Skeletal muscle tissue (tissue), 4 donors: Measurements from ENCODE around the gene DDX42. TPM values are rescaled to one million over a fixed set of nuclear protein-coding genes. Genes with fewer than 3 reads are reported as not detected.
"Not testable (repeated sequence)": the region's sequence is repeated elsewhere in the genome, so short reads cannot be mapped to it uniquely, and the experiment has no call there.

Source experiments
- H3K27ac ChIP-seq: one replicate; pipeline ENCODE4 v1.7.0; 2013; ENCODE audit warnings: mild to moderate bottlenecking, low read depth, low read length, inconsistent platforms
- H3K27me3 ChIP-seq, 3 donors: one replicate each; pipeline ENCODE4 v1.7.0; 2013; ENCODE audit warnings: low read length in 3 of 3; ENCODE audit not compliant: control insufficient read depth in 3 of 3, insufficient read depth in 3 of 3
- H3K36me3 ChIP-seq, 3 donors: one replicate each; pipeline ENCODE4 v1.7.0; 2013; ENCODE audit warnings: low read length in 3 of 3; ENCODE audit not compliant: control insufficient read depth in 3 of 3, insufficient read depth in 3 of 3
- H3K4me1 ChIP-seq, 3 donors: one replicate each; pipeline ENCODE4 v1.7.0; 2013; ENCODE audit warnings: low read length in 3 of 3, mild to moderate bottlenecking in 3 of 3; ENCODE audit not compliant: control insufficient read depth in 3 of 3, insufficient read depth in 3 of 3
- H3K4me3 ChIP-seq, 3 donors: one replicate each; pipeline ENCODE4 v1.7.0; 2013; ENCODE audit warnings: low read length in 3 of 3
- H3K9ac ChIP-seq, 3 donors: one replicate each; pipeline ENCODE4 v1.7.0; 2013; ENCODE audit warnings: low read length in 3 of 3, mild to moderate bottlenecking in 3 of 3, moderate library complexity in 2 of 3, low read depth in 1 of 3
- H3K9me3 ChIP-seq, 3 donors: one replicate each; pipeline ENCODE4 v1.7.0; 2013; ENCODE audit warnings: low read length in 3 of 3; ENCODE audit not compliant: control insufficient read depth in 3 of 3
- total RNA-seq: library from RNA; depleted of rRNA; stranded (reverse); fragments of >200 nt; gene quantifications from one replicate; pipeline ENCODE4 v1.2.3, GENCODE V29; 2014
- donor health status: Osteomylitis.

The DDX42 gene
- total RNA-seq, 1 donor from 2014 or later = 69.9 TPM

DNA sequence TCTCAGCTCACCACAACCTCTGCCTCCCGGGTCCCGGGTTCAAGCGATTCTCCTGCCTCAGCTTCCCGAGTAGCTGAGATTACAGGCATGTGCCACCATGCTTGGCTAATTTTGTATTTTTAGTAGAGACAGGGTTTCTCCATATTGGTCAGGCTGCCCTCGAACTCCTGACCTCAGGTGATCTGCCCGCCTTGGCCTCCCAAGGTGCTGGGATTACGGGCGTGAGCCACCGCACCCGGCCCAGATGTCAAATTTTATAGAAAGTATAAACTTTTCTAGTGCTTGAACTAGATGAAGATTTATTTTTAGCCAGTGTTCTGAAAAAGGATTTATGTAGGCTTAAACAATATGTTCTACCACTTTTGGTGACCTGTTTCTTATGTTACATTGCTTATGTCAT lies 22.4 kb downstream of the DDX42 start:
- not testable (repeated sequence) for H3K27ac ChIP-seq, H3K4me1 ChIP-seq, H3K4me3 ChIP-seq, H3K9ac ChIP-seq, H3K9me3 ChIP-seq, H3K27me3 ChIP-seq
- H3K36me3 ChIP-seq = peaks cover 40 to 74% (median 70%) of the 10 kb centered on the region in 3 donors

DNA sequence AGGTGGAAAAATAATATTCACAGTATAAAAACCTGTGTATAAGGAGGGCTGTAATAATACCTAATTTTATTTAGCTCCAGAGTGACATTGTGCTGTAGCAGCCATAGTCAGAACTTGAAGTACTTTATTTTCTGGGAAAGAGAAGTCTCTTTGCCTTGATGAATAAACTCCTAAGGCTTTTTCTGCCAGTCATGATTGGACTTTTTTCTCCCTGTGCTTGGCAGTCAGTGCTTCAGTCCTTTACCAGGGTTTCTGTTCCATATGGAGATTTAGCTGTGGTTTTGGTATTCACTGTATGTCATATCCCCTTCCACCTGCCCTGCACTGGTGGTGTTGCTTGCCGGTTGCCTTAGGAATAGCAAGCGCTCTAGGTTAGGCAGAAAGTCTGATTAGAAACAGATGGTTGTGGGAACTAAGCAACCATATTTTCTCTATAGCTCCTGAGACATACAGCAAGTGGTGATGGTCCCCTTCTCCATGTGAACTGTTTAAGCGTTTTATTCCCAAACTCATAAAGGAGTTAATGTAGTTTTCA lies 24.7 kb downstream of the DDX42 start:
- H3K4me3 ChIP-seq = no peak overlapping the region
- peaks cover 44 to 73% (median 70%) of the 10 kb centered on the region in 3 donors for H3K36me3 ChIP-seq
- H3K27me3 ChIP-seq = no peaks in the 10 kb centered on the region
- H3K9me3 ChIP-seq = no peaks in the 10 kb centered on the region
- no peaks in the 10 kb centered on the region for H3K4me1 ChIP-seq
- H3K9ac ChIP-seq = no peak overlapping the region
- no peak overlapping the region for H3K27ac ChIP-seq

DNA sequence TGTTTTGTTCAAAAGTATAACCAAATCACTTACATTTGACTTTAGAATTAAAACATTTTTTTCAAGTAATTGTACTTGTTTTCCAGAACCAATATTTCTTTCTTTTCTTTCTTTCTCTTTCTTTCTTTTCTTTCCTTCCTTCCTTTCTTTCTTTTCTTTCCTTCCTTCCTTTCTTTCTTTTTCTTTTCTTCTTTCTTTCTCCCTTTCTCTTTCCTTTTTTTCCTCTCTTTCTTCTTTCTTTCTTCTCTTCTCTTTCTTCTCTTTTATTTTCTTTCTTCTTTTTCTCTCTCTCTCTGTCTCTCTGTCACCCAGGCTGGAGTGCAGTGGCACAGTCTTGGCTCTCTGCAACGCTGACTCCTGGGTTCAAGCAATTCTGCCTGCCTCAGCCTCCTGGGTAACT lies 26.8 kb downstream of the DDX42 start:
- Histone ChIP-seq H3K27ac (no peak overlapping the region), H3K4me3 (no peak overlapping the region), H3K27me3 (no peaks in the 10 kb centered on the region), H3K36me3 (peaks cover 34 to 69% (median 64%) of the 10 kb centered on the region in 3 donors), H3K9me3 (no peaks in the 10 kb centered on the region), H3K9ac (no peak overlapping the region), H3K4me1 (no peaks in the 10 kb centered on the region)

DNA sequence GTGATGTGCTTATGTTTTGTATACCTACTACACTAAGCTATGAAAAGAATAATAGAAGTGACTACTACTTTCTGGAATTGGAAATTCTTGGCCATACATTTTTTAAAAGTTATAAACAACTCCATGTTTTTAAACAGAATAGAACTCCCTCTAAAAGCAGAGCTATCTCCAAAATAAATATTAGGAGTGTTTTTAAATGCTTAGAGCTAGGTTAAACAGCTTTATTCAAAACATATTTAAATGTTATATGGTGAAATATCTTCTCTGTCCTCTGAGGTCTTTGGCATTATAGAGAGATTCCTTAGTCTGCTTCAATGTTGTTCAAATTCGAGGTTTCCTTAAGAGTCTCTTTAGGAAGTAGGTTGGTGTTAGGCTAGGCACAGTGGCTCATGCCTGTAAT lies 30.4 kb downstream of the DDX42 start:
- Histone ChIP-seq H3K4me1 (no peaks in the 10 kb centered on the region), H3K9ac (no peak overlapping the region), H3K36me3 (peaks cover 36 to 70% (median 70%) of the 10 kb centered on the region in 3 donors), H3K27me3 (no peaks in the 10 kb centered on the region), H3K4me3 (no peak overlapping the region), H3K9me3 (no peaks in the 10 kb centered on the region), H3K27ac (no peak overlapping the region)

DNA sequence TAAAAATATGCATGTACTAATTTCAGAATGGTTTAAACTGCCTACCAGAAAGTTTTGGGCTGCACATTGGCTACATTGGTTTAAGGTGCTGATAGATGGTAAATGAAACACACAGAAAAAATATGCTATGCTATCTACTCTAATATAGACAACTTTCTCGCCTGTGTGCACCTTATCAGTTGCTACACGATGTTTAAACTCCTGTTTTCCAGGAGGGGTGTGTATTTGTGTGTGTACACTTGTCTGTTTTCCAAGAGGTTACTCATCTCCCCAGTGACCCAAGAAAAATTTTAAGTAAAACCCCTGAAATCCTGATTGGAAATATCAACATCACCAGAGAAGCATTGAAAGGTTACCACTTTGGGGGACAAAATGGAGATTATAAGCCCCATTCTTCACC lies 31.6 kb downstream of the DDX42 start:
- Histone ChIP-seq H3K4me1 (no peaks in the 10 kb centered on the region), H3K9me3 (no peaks in the 10 kb centered on the region), H3K9ac (no peak overlapping the region), H3K36me3 (peaks cover 36 to 70% (median 69%) of the 10 kb centered on the region in 3 donors), H3K27ac (no peak overlapping the region), H3K27me3 (no peaks in the 10 kb centered on the region), H3K4me3 (no peak overlapping the region)

DNA sequence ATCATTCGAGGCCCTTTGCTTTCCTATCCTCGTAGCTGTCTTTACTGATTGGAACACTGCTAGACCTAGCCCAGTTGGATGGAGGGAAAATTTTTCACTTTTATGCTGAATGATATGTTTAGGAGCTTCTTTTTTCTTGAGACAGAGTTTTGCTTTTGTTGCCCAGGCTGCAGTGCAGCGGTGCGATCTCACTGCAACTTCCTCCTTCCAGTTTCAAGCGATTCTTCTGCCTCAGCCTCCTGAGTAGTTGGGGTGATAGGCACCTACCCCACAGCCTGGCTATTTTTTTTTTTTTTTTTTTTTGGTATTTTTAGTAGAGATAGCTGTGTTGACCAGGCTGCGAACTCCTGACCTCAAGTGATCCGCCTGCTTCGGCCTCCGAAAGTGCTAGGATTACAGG lies 36.0 kb downstream of the DDX42 start:
- Histone ChIP-seq H3K27me3 (no peaks in the 10 kb centered on the region), H3K27ac (no peak overlapping the region), H3K4me3 (no peak overlapping the region), H3K36me3 (peaks cover 61 to 88% (median 83%) of the 10 kb centered on the region in 3 donors), H3K9ac (no peak overlapping the region), H3K9me3 (no peaks in the 10 kb centered on the region), H3K4me1 (no peaks in the 10 kb centered on the region)

DNA sequence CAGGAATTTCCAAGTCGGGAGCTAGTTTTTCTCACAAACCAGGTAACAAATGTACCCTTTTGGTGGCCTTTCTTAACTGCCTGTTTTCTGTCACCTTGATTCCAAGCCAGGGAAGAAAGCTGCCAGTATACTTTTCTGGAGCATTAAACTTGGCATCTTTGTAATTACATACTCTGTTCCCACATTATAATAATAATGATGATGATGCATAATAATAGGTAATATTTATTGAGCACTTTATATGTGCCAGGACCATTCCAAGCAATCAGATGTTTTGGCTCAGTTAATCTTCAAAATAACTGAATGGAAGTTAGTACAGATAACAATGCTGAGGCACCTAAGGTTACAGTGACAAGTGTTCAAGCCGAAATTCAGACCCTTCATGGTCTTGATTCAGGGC lies 42.2 kb downstream of the DDX42 start:
- H3K4me3 ChIP-seq = no peak overlapping the region
- no peaks in the 10 kb centered on the region for H3K9me3 ChIP-seq
- no peaks in the 10 kb centered on the region for H3K27me3 ChIP-seq
- no peak overlapping the region for H3K27ac ChIP-seq
- H3K36me3 ChIP-seq = peaks cover 81 to 92% (median 92%) of the 10 kb centered on the region in 3 donors
- H3K9ac ChIP-seq = no peak overlapping the region
- H3K4me1 ChIP-seq = peaks cover 0 to 3% (median 0%) of the 10 kb centered on the region in 3 donors

DNA sequence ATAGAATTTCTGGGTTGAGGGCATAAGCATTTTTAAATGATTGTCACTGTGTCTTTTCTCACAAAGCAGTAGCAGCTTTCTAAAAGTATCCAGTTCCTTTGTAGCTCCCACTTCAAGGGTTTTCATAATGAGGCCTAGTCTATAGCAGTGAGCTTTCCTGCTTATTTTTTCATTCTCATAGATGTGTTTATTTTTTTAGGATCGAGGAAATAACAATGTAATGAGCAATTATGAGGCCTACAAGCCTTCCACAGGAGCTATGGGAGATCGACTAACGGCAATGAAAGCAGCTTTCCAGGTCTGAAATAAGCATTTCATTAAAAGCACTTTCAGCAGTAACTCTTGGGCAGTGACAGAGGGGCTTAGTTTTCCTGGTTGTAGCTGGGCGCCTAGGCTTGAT lies 42.7 kb downstream of the DDX42 start:
- H3K4me1 ChIP-seq = peaks cover 0 to 3% (median 0%) of the 10 kb centered on the region in 3 donors

DNA sequence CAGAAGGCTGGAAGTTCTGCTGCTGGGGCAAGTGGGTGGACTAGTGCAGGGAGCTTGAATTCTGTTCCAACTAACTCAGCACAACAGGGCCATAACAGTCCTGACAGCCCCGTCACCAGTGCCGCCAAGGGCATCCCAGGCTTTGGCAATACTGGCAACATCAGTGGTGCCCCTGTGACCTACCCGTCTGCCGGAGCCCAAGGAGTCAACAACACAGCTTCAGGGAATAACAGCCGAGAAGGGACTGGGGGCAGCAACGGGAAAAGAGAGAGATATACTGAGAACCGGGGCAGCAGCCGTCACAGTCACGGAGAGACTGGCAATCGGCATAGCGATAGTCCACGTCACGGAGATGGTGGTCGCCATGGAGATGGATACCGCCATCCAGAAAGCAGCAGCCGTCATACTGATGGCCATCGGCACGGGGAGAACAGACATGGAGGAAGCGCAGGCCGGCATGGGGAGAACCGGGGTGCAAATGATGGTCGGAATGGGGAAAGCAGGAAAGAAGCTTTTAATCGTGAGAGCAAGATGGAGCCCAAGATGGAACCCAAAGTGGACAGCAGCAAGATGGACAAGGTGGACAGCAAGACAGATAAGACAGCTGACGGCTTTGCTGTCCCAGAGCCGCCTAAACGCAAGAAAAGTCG lies 43.9 kb downstream of the DDX42 start:
- Histone ChIP-seq H3K36me3 (peaks cover 81 to 94% (median 92%) of the 10 kb centered on the region in 3 donors), H3K9ac (no peak overlapping the region)

More for the DNA sequence above, 42.7 kb downstream of the DDX42 start:
- Histone ChIP-seq H3K36me3 (peaks cover 81 to 92% (median 92%) of the 10 kb centered on the region in 3 donors), H3K4me3 (no peak overlapping the region), H3K27me3 (no peaks in the 10 kb centered on the region), H3K9ac (no peak overlapping the region), H3K27ac (no peak overlapping the region), H3K9me3 (no peaks in the 10 kb centered on the region)

DNA sequence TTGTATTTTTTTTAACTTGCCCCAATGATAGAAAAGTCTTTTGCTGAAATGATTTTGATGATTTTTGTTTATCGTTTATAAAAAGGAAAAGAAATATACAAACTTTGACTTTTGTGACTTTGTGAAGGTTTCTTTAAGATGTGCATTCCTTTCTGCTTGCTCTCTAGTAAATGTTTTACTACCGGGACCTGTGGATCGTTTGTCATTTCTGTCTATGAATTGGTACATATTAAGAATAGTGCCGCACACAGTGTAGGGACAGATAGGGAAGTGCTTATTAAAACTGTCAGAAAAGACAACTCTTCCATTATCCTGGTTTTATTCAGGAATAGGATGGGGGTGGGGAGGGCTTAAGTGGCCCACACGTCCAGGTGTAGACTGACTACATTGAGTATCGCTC lies 45.2 kb downstream of the DDX42 start:
- H3K9me3 ChIP-seq = no peaks in the 10 kb centered on the region
- no peak overlapping the region for H3K27ac ChIP-seq
- no peak overlapping the region for H3K4me3 ChIP-seq
- H3K36me3 ChIP-seq = peaks cover 80 to 93% (median 91%) of the 10 kb centered on the region in 3 donors
- peaks cover 0 to 3% (median 0%) of the 10 kb centered on the region in 3 donors for H3K4me1 ChIP-seq
- no peaks in the 10 kb centered on the region for H3K27me3 ChIP-seq
- H3K9ac ChIP-seq = no peak overlapping the region

More for the DNA sequence above, 43.9 kb downstream of the DDX42 start:
- Histone ChIP-seq H3K4me3 (no peak overlapping the region), H3K4me1 (peaks cover 0 to 3% (median 0%) of the 10 kb centered on the region in 3 donors), H3K27ac (no peak overlapping the region), H3K27me3 (no peaks in the 10 kb centered on the region), H3K9me3 (no peaks in the 10 kb centered on the region)
